T follicular helper cell (primary cell): ENCODE results near the gene KRT4.
"Not testable (repeated sequence)": the region's sequence is repeated elsewhere in the genome, so short reads cannot be mapped to it uniquely, and the experiment has no call there.

ENCODE experiments used
- DNase-seq: peaks from one replicate; pipeline ENCODE4 v3.0.0-alpha.2; 2020; ENCODE audit warnings: low read depth

Gene KRT4

DNA sequence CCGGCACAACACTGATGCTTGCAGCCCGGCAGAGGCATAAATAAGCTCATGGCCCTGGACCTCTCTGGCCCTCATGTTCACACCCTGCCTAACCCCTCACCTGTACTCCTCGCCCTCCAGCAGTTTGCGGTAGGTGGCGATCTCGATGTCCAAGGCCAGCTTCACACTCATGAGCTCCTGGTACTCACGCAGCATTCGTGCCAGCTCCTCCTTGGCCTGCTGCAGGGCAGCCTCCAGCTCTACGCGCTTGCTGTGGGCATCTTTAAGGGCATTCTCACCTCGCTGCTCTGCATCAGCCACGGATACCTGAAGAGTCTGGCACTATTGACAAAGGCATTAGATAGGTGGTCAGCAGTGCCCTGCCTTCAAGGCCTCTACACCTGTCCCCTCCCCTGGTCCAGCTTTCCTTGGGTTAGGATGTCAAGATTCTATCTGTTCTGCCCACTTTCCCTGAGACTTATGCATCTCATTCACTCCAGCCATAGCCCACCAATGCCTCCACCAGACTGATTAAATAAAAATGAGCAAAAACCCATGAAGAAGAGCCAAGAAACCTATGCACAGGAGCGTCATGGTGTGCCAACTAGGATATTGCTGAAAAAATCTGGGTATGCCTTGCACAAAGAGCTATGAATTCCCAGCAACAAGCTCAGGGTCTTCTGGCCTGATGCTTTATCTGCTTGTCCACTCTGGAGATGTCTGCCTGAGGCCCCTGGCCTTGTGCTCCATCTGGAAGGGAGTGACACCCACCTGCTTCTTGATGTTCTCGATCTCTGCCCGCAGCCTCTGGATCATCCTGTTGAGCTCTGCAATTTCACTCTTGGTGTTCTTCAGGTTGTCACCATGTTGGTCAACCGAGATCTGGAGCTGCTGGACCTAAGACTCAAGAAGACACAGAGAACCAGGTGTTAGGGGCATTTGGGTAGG, 6.1 kb downstream of the KRT4 start:
- no peak for DNase-seq

DNA sequence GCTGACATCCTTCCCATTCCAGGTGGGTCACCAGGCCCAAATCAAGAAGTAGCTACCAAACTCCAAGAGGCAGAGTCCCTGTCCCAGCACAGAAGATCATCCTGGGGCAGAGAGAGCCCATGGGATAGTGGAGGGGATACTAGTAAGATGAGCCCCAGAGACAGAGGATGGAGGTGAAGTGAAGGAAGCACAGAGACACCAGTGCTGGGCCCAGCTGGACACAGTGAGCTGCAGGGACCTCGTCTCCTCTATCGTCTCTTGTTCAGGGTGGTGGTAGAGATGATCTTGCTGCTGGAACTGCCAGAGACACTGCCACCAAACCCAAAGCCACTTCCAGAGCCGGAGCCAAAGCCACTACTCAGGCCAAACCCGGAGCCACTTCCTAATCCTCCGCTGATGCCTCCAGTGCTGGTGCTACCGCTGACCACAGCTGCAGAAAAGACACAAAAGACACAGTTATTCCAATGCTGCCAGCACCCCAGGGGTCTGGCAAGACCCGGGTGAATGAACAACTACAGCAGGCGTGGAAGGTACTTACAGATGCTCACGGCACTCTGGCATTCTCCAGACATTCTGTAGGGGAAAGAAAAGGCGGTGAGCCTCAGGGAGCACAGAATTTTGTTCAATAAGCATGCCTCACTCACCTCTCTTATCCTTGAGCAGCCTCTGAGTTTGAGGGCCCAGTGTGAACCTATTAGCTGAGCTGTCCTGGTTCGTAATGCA, 6.9 kb downstream of the KRT4 start:
- no peak for DNase-seq

- no peak for DNase-seq
These were observed 7.6 kb downstream of the KRT4 start for GRCh38 chr12:52806169-52806811.

GRCh38 chr12:52805739-52806138, 8.2 kb downstream of the KRT4 start:
- DNase-seq = no peak

GRCh38 chr12:52805000-52805399, 8.9 kb downstream of the KRT4 start:
- DNase-seq = no peak

DNA sequence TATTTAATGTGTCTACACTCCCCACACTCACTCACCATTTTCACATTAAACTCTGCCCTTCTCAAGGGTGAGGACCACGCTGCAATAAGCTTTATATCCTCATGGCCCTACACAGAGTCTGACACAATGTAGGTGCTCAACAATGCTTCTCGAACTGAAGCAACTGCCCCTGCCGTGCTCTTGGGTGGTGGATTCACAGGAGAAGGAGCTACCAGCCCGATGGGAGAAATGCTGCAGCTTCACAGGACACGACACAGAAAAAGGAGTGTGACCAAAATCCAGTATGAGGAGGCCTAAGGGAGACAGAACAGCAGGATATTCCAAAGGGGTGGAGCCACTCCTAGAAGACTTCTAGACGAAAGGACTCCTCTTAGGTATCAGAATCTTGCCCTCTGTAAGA, 11.5 kb downstream of the KRT4 start:
- DNase-seq = no peak

DNA sequence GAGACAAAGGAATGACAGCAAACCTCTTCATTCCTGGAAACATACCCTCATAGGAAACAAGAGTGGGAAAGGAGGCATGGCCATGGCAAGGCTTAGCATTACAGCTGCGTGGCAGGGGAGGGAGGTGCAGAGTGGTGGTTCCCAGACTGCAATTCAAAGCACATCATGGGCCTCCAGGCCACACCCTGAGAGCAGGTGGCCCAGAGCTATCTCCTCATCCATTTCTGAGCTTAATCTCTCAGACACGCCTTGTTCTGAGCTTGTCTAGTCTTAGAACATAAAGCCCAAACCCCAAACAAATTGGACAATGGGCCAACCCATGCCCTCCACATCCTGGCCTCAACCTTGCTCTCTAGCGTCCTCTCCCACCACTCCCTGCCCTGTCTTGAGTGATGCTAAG, 12.1 kb downstream of the KRT4 start:
- no peak for DNase-seq

DNA sequence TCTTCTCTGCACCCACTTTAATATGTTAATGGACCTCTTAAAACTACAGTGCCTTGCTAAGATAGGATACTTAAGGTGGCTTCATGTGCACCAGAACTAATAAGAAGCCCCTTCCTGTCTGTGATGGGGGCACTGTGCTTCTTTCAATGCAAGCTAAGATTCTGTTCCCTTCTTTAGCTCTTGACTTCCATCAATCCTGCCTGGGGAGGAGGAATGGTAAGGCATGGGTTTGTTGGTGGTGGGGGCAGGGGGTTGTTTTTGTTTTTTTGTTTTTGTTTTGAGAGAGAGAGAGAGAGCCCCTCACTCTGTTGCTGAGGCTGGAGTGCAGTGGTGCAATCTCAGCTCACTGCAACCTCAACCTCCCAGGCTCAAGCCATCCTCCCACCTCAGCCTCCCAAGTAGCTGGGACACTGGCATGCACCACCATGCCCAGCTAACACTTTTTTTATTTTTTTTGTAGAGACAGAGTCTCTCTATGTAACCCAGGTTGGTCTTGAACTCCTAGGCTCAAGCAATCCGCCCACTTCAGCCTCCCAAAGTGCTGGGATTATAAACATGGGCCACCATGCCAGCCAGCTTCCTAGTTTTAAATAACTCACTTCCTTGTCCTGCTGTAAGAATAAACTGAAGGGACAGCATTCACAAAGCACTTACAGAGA, 13.5 kb downstream of the KRT4 start:
- DNase-seq = no peak

GRCh38 chr12:52799505-52800211, 14.3 kb downstream of the KRT4 start:
- DNase-seq = no peak

- DNase-seq = no peak
These were observed 15.0 kb downstream of the KRT4 start for GRCh38 chr12:52798671-52799504.

DNA sequence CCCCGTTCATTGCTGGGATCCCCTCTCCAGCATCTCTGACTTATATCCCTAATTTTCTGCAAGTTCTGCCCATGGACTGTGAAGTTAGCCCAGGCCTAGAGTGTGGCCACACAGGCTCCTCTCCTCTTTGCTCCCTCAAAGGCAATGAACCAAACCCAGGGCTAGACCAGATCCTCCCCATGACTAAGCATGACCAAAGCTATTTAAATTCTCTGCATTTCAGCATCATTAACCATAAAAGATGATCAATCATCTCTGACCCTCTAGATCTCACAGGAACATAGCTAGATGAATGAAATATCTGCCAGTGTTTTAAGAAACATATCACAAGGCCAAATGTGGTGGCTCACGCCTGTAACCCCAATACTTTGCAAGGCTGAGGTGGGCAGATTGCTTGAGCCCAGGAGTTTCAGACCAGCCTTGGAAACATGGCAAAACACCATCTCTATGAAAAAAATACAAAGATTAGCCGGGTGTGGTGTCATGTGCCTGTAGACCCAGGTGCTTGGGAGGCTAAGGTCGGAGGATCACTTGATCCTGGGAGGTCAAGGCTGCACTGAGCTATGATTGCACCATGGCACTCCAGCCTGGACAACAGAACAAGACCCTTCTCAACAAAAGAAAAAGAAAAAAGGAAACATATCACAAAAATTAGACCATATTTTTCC, 15.8 kb downstream of the KRT4 start:
- DNase-seq = no peak

DNA sequence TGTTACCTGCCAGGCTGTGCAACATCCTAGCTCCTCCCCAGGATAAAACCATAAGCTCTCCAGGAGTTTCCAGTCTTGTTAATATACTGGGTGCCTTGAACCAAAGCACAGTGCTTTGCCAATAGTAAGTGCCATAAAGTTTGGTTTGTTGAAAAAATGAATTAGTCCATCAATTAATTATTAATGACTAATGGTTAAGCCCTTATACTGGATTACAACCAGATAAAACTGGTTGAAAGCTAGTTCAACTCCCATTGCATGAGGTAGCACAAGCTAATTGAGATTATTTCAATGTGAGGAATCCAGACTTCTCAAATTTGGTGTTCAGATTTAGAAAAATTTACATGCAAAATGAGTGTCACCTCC, 16.4 kb downstream of the KRT4 start:
- no peak for DNase-seq

- DNase-seq = no peak
These were observed 16.9 kb downstream of the KRT4 start for GRCh38 chr12:52796839-52797528.

- no peak for DNase-seq
These were observed 17.5 kb downstream of the KRT4 start for GRCh38 chr12:52796429-52796794.

DNA sequence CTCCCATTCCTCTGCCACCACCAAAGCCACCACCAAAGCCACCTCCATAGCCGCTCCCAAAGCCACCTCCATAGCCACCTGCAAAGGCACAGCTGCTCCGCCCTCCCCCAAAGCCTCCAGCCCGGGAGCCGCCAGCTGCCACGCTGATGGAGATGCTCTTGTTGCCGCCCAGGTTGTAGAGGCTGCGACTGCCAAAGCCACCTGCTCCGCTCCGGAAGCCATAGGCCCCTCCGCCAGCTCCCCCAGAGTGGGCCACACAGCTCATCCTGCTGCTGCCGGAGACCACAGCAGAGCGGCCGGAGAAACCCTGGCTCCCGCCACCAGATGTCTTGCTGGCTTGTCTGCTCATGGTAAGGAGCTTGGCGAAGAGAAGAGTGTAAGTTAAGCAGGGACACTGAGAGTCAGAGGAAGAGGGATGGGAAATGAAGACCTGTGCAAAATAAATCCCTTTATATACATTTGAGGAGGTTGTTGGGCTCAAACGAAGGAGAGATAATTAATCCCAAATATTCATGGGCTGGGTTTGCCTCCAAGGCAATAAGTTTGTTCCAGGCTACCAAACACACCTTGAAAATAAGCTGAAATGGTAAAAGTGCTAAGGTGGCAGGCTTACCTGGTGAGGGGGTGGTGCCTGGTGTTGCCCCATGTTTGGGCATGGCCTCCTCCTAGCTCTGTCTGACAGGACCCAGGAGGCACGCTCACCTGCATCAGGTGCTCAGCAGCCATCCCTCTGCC, 18.1 kb downstream of the KRT4 start, which contains the start of gene KRT3:
Gene KRT3, minus strand, starts transcription at position 424 of the 735 bp plus-strand sequence. Its CDS starts 75 bp downstream, at position 349.
- DNase-seq = no peak

DNA sequence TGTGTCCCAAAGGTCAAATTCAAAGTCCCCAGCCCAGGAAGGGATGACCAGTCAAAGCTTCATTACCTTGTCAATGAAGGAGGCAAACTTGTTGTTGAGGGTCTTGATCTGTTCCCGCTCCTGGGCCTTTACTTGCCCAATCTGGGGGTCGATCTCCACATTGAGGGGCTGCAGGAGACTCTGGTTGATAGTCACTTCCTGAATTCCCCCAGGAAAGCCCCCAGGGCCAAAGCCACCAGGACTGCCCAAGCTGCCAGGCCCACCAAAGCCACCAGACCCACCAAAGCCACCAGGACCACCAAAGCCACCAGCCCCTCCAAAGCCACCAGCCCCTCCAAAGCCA, 18.6 kb downstream of the KRT4 start:
- DNase-seq = not testable (repeated sequence)

DNA sequence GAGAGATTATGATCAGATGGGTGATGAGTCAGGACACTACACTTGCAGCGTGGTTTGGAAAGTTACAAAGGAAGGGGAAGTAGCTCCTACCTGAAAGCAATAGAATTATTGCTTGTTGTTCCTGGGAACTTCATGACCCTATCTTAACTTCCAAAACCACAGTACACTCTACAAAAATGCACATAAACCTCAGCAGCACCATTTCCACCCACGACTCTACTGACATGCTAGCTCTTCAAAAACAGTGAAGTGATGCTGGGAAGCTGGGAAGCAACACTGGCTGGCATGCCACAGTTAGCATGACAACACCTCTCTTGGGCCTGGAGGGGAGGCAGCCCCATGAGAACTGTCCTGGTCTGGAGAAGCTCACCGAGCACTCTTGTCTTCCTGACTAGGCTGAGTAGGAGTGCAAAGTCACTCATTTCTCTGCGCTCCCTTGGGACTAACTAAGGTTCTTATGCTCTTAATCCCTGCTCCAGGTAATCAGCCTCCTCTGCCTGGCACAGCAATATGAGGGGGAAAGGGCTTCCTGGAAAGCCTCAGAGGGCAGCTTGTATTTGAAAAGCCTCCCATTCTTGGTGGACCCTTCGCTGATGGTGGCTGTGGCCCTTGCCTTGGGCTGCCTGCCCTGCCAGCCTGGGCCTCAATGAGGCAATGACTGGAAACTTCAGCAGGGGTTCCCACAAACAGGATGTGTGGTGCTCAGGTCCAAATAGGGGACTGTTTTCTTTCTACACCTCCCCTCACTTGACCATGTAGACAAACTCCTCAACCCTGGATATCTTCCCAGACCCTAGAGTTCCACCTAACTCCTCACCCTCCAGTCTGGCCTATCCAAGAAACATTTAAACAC, 19.2 kb downstream of the KRT4 start:
- DNase-seq = no peak
